NCI-H748 (cell line): ENCODE data around the gene UBE3B.
A peak's percentile ranks its signal among the peaks of the same experiment; 100 is the strongest.

ENCODE experiments used
- DNase-seq: peaks from one replicate; lab custom pipeline; 2025; ENCODE audit not compliant: unreplicated experiment; lab: John Stamatoyannopoulos, UW

UBE3B gene

GRCh38 chr12:109494348-109494881 lies 17.0 kb downstream of the UBE3B start:
- no peak for DNase-seq

GRCh38 chr12:109495012-109495411 lies 17.6 kb downstream of the UBE3B start:
- DNase-seq, result no peak

GRCh38 chr12:109496306-109496705 lies 18.9 kb downstream of the UBE3B start:
- DNase-seq, result no peak

GRCh38 chr12:109497675-109498074 lies 20.2 kb downstream of the UBE3B start:
- DNase-seq, result no peak

- DNase-seq, result no peak
Measured at GRCh38 chr12:109500406-109501185, 23.2 kb downstream of the UBE3B start.

GRCh38 chr12:109501299-109501698 lies 23.9 kb downstream of the UBE3B start:
- DNase-seq, result no peak

GRCh38 chr12:109502332-109502731 lies 24.9 kb downstream of the UBE3B start:
- no peak for DNase-seq

GRCh38 chr12:109503611-109504010 lies 26.2 kb downstream of the UBE3B start:
- DNase-seq, result no peak

GRCh38 chr12:109504068-109504467 lies 26.6 kb downstream of the UBE3B start:
- no peak for DNase-seq

- peak; percentile 53 for DNase-seq
Measured at GRCh38 chr12:109510196-109510595, 32.8 kb downstream of the UBE3B start.

- DNase-seq, result no peak
Measured at GRCh38 chr12:109512608-109513007, 35.2 kb downstream of the UBE3B start.

GRCh38 chr12:109513051-109513450 lies 35.6 kb downstream of the UBE3B start:
- no peak for DNase-seq

GRCh38 chr12:109513977-109514376 lies 36.5 kb downstream of the UBE3B start:
- DNase-seq, result no peak

GRCh38 chr12:109517619-109518018 lies 40.2 kb downstream of the UBE3B start:
- no peak for DNase-seq

- DNase-seq, result peak; percentile 60
Measured at GRCh38 chr12:109518820-109519665, 41.6 kb downstream of the UBE3B start.

GRCh38 chr12:109519787-109520186 lies 42.4 kb downstream of the UBE3B start:
- DNase-seq, result no peak

GRCh38 chr12:109521831-109522230 lies 44.4 kb downstream of the UBE3B start:
- no peak for DNase-seq

- no peak for DNase-seq
Measured at GRCh38 chr12:109523071-109523470, 45.6 kb downstream of the UBE3B start.

- DNase-seq, result no peak
Measured at GRCh38 chr12:109523504-109523903, 46.1 kb downstream of the UBE3B start.

- DNase-seq, result no peak
Measured at GRCh38 chr12:109524466-109525278, 47.2 kb downstream of the UBE3B start.

- DNase-seq, result no peak
Measured at GRCh38 chr12:109525279-109525585, 47.8 kb downstream of the UBE3B start.
